ENCODE data around the gene ERC2. TPM values are rescaled to one million over a fixed set of nuclear protein-coding genes. Genes with fewer than 3 reads are reported as not detected.

The ERC2 gene
- total and polyA plus RNA-seq, 2 of the 13 experiments (the other 11 are each of a cell fraction or from before 2014, with no cell fraction given), result 0.16 to 0.22 TPM

DNA sequence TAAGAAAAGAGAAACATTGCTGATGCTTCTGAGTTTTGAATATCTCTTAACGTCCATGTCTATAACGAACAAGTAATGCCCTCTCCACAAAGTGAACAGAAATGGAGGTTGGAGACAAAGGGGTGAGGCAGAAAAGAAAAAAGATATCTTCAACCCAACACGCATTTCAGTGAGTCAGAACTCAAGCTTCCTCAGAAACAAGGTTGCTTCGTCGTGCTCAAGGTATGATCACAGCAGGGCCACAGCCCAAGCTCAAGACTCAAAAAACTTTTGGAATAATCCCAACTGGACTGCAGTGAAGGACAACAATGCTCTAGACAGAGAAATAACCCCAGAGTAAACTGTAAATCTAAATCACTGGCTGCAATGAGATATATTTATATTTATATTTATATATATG lies 1000.0 kb downstream of the ERC2 start (continued):
- no peak for TF ChIP-seq ZNF280D (CRISPR knock-in tag; IDR thresholded peaks at IDR 0.05)
- TF ChIP-seq, protein P1, sequence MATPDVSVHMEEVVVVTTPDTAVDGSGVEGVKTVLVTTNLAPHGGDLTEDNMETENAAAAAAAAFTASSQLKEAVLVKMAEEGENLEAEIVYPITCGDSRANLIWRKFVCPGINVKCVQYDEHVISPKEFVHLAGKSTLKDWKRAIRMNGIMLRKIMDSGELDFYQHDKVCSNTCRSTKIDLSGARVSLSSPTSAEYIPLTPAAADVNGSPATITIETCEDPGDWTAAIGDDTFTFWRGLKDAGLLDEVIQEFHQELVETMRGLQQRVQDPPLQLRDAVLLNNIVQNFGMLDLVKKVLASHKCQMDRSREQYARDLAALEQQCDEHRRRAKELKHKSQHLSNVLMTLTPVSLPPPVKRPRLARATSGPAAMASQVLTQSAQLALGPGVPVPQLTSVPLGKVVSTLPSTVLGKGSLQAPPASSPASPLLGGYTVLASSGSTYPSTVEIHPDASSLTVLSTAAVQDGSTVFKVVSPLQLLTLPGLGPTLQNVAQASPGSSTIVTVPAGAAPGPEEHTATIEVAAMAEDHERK (CRISPR knock-in tag; IDR thresholded peaks at IDR 0.05; ENCODE audit: low read depth), result no peak
- TF ChIP-seq, protein P2, sequence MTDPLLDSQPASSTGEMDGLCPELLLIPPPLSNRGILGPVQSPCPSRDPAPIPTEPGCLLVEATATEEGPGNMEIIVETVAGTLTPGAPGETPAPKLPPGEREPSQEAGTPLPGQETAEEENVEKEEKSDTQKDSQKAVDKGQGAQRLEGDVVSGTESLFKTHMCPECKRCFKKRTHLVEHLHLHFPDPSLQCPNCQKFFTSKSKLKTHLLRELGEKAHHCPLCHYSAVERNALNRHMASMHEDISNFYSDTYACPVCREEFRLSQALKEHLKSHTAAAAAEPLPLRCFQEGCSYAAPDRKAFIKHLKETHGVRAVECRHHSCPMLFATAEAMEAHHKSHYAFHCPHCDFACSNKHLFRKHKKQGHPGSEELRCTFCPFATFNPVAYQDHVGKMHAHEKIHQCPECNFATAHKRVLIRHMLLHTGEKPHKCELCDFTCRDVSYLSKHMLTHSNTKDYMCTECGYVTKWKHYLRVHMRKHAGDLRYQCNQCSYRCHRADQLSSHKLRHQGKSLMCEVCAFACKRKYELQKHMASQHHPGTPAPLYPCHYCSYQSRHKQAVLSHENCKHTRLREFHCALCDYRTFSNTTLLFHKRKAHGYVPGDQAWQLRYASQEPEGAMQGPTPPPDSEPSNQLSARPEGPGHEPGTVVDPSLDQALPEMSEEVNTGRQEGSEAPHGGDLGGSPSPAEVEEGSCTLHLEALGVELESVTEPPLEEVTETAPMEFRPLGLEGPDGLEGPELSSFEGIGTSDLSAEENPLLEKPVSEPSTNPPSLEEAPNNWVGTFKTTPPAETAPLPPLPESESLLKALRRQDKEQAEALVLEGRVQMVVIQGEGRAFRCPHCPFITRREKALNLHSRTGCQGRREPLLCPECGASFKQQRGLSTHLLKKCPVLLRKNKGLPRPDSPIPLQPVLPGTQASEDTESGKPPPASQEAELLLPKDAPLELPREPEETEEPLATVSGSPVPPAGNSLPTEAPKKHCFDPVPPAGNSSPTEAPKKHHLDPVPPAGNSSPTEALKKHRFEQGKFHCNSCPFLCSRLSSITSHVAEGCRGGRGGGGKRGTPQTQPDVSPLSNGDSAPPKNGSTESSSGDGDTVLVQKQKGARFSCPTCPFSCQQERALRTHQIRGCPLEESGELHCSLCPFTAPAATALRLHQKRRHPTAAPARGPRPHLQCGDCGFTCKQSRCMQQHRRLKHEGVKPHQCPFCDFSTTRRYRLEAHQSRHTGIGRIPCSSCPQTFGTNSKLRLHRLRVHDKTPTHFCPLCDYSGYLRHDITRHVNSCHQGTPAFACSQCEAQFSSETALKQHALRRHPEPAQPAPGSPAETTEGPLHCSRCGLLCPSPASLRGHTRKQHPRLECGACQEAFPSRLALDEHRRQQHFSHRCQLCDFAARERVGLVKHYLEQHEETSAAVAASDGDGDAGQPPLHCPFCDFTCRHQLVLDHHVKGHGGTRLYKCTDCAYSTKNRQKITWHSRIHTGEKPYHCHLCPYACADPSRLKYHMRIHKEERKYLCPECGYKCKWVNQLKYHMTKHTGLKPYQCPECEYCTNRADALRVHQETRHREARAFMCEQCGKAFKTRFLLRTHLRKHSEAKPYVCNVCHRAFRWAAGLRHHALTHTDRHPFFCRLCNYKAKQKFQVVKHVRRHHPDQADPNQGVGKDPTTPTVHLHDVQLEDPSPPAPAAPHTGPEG (CRISPR knock-in tag; IDR thresholded peaks at IDR 0.05), result no peak
